RPMI7951 (cell line): ENCODE measurements around the gene TMEM69. TPM values are rescaled to one million over a fixed set of nuclear protein-coding genes. Genes with fewer than 3 reads are reported as not detected.
"Not testable (repeated sequence)": the region's sequence is repeated elsewhere in the genome, so short reads cannot be mapped to it uniquely, and the experiment has no call there.

Experiments
- DNase-seq: peaks from one replicate; pipeline ENCODE4 v3.0.0-alpha.2; 2012; ENCODE audit warnings: low read depth
- total RNA-seq: library from RNA; depleted of rRNA; stranded (reverse); fragments of >200 nt; shearing (Covaris generic); gene quantifications from 2 replicates; pipeline ENCODE4 v1.2.3, GENCODE V29; 2014; rRNA removed

The TMEM69 gene, protein sequence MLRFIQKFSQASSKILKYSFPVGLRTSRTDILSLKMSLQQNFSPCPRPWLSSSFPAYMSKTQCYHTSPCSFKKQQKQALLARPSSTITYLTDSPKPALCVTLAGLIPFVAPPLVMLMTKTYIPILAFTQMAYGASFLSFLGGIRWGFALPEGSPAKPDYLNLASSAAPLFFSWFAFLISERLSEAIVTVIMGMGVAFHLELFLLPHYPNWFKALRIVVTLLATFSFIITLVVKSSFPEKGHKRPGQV
- total RNA-seq = 40.5 and 49.0 TPM in 2 replicates

DNA sequence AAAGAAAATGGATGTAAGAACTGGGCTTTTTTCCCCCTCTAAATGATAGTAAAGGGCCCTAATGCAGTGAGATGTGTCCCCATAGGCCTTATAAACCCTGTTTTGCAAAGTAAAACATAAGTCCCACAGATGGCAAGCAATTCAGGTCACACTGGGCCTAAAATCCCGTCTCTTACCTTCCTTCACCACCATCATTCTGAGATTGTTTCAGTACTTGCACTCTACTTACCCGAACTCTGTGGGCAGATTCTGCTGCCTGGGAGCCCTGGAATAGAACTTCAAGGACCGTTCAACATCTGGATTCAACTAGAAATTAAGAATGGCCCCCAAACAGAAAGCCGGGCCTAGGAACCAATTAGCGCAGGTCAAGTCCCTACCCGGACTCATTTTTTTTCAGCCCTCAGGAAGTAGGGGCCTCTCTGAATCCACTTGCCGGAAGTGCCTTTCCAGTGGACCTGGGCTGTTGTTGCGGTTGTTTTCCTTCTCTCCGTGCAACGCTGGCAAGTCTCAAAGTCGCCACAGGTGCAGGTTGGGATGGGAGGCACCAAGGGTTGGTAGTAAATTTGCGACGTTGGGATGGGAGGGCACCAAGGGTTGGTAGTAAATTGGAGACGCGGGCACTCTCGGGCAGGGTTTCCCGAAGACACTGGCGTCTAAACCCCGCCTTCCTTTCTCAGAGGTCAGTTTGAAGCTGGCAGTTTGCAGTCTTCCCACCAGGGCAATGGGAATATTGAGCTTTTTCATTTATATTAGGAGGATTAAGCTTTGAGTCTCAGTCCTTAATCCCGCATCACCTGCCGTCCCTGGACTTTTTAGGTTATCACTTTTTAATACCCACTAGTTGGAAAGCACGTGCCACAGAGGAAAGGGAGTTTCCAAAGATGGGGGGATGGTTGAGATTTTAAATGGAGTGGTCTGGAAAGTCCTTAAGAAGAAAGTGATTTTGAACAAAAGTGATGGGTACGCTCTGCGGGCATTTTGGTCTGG lies at the start of gene TMEM69:
TSS of gene TMEM69 (plus strand) at position 428 of the 987 bp plus-strand sequence. CDS start 2,888 bp downstream, outside the sequence.
- DNase-seq = peak; percentile 90

- no peak for DNase-seq
These were observed 47.7 kb upstream of the TMEM69 start for GRCh38 chr1:45640293-45640692.

DNA sequence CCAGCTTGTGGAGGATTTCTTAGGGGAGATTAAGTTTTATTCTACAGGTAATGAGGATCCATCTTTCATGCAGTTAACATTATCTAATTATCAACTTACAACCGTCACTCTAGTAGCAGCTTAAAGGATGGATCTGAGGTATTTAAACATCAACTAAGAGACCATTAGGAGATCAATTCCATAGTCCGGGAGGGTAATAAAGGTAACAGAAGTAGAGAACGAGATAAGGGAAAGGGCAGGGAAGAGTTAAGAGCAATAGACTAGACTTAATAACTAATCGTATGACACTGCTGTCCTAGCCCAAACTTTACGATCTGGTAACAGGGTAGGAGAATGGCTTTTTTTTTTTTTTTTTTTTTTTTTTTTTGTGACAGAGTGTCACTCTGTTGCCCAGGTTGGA lies 44.7 kb upstream of the TMEM69 start:
- no peak for DNase-seq

- no peak for DNase-seq
These were observed 44.0 kb upstream of the TMEM69 start for GRCh38 chr1:45643978-45644377.

- DNase-seq = no peak
These were observed 43.3 kb upstream of the TMEM69 start for GRCh38 chr1:45644661-45645060.

DNA sequence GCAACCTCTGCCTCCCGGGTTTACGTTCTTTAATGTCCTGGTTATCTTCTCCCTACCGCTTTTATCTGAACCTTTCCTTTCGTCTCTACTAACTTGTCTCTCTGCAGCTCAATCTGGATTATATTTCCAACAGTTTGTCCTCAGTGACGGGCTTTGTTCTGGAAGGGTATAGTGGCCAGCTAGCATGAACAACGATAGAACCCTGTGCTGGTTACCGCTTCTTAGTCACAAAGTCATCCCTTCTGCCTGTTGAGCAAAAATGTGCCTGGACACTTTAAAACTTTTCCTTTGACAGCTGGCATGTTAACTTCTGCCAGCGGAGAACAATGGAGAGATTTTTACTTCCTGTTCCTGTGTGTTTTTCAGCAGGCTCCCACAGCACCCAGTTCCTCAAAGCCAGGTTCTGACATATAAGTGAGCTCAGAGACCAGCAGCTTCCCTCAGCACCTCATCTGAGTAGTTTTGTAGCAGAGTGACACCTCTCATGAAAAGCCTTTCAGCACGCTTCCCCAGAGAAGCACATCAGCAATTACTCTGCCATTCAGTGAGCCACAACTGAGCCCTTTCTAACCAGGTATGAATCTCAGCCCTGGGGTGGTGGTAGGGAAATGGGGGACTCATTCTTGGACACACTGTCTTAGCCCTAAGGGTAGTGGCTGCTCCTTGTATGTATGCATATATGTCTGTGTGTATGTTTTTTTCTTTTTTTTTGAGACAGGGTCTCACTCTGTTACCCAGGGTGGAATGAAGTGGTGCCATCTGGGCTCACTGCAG lies 40.5 kb upstream of the TMEM69 start:
- no peak for DNase-seq

GRCh38 chr1:45654540-45655280 lies 33.3 kb upstream of the TMEM69 start:
- no peak for DNase-seq

DNA sequence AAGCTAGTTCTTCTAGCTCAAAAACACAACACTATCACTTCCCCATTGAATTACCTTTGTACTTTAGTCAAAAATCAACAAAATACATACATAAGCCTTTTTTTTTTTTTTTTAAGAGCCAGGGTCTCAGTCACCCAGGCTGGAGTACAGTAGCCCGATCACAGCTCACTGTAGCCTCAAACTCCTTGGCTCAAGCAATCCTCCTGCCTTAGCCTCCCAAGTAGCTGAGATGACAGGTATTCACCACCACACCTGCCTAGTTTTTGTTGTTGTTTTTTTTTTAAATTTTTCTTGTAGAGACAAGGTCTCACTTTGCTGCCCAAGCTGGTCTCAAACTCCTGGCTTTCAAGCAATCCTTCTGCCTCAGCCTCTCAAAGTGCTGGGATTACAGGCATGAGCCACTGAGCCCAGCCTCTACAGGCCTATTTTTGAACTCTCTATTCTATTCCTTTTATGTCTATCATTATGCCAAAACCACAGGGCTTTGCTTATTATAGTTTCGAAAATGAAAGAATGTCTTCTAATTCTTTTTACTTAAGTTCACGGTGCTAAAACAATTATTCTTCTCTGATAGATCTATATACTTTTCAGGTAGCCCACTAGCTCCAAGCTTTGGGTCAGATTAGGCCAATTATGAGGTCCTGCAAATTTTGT lies 31.3 kb upstream of the TMEM69 start:
- DNase-seq = no peak

- no peak for DNase-seq
These were observed 29.8 kb upstream of the TMEM69 start for GRCh38 chr1:45658171-45658570.

DNA sequence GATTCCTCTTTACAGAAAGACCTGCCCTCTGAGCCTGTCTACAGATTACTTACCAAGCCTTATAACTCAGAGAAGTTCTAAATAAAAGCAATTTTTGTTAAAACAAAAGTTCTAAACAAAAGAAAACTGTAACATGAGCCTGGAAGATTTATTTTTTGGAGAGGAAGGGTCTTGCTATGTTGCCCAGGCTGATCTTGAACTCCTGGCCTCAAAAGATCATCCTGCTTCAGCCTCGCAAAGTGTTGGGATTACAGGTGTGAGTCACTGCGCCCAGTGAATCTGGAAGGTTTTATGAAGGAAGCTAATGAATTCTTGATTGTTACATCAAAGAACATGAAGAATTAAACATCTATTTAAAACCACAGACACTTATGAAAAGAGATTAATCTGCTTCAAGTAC lies 28.8 kb upstream of the TMEM69 start:
- no peak for DNase-seq

- no peak for DNase-seq
These were observed 27.6 kb upstream of the TMEM69 start for GRCh38 chr1:45660336-45660735.

- no peak for DNase-seq
These were observed 21.1 kb upstream of the TMEM69 start for GRCh38 chr1:45666836-45667235.

DNA sequence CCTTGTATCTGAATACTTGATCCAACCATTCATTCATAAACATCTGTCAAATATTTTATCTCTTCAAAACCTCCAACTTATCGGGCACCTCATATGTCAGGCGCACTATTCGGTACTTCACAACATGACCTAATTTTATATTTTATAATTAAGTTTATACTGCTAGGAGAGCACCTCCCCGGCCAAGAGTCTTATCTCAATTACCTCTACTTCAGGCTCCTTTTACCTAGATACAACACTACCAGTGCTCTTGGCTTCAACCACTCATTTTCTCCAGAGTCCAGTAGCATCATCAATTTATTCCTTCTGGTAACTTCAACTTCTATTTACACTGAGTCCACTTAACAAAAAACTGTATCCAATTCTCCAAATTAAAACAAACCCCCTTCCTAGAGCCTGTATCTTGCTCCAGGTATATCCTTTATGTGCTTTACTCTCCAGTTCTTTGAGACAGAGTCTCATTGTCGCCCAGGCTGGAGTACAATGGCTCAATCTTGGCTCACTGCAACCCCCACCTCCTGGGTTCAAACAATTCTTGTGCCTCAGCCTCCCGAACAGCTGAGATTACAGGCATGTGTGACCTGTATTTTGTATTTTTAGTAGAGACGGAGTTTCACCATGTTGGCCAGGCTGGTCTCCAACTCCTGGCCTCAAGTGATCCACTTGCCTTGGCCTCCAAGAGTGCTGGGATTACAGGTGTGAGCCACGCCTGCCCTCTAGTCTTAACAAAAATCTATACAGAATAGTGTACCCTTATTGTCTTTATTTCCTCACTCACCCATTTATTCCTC lies 20.5 kb upstream of the TMEM69 start:
- no peak for DNase-seq

DNA sequence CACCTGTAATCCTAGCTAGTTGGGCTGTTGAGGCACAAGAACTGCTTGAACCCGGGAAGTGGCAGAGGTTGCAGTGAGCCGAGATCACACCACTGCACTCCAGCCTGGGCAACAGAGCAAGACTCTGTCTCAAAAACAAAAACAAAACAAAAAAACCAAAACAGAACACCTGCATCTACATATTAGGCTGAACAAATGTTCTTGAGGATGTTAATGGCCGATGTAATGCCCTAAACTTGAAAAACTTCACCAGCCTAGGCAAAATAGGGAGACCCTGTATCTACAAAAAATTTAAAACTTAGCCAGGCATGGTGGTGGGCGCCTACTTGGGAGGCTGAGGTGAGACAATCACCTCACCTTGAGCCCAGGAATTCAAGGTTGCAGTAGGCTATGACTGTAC lies 19.5 kb upstream of the TMEM69 start:
- DNase-seq = no peak

GRCh38 chr1:45669379-45669778 lies 18.6 kb upstream of the TMEM69 start:
- DNase-seq = no peak

DNA sequence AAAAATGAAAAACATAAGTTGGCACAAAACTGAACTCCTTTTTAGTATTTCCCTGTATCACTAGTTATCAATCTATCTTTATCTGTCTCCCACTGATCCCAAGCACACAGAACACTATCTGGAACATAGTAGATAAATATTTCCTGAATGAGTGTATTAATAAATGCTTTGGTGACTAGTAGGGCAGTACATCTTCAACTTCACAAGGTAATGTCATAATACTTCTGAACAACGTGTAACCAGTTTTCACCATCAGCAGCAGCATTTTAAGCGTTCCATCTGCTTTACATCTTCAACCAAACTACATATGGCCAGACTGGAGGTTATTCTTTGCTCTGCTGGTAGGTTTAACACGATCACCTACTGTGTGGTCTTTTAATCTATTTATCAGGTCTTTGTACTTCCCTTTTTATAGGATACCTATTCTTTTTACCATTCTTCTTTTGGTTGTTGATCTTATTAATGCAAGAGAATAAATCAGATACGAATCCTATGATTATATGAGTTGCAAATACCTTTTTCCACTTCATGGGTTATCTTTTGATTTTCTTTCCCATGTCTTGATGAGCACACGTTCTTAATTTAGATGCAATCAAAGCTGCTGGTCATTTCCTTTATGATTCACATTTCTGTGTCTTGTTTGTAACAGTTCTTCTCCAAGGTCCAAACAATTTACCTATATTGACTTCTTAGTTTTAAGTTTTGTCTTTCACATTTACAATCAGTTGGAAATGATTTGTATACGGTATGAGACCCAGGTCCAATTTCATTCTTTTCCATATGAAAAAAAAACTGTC lies 17.9 kb upstream of the TMEM69 start:
- DNase-seq = no peak

DNA sequence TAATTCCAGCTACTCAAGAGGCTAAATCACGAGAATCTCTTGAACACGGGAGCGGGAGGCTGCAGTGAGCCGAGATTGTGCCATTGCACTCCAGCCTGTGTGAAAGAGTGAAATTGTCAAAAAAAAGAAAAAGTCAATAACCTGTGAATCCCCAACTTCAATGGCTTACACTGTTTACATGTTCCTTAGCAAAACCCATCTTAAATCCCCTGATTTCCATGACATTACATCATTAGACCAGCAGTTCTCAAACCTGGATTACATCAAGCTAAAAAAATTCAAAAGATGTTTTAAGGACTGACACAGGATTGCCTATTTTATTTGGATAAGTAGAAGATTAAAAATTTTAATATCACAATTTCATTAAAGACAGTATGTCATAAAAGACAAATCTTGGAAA lies 14.0 kb upstream of the TMEM69 start:
- DNase-seq = no peak

DNA sequence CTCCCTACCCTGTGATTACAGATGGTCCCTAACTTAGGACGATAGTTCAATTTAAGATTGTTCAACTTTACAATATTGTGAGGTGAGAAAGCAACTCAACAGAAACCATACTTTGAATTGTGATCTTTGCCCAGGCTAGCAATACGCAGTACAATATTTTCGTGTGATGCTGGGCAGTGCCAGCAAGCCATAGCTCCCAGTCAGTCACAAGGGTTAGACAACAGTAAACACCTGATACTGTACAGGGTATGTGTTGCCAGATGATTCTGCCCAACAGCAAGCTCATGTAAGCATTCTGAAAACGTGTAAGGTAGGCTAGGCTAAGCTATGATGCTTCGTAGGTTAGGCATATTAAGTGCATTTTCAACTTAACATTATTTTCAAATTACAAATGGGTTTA lies 13.5 kb upstream of the TMEM69 start:
- no peak for DNase-seq

DNA sequence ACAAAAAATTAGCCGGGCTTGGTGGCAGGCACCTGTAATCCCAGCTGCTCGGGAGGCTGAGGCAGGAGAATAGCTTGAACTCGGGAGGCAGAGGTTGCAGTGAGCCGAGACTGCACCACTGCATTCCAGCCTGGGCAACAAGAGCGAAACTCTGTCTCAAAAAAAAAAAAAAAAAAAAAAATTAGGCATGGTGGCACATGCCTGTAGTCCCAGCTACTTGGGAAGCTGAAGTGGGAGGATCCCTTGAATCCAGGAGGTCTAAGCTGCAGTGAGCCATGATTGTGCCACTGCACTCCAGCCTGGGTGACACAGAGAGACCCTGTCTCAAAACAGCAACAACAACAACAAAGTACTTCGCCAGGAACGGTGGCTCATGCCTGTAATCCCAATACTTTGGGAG lies 11.4 kb upstream of the TMEM69 start:
- DNase-seq = not testable (repeated sequence)
